NCI-H1105 treated with DMSO at 0.1 percent for 48 hours (cell line): ENCODE measurements around the gene NDC80.
A peak's percentile ranks its signal among the peaks of the same experiment; 100 is the strongest.
"Not testable (repeated sequence)": the region's sequence is repeated elsewhere in the genome, so short reads cannot be mapped to it uniquely, and the experiment has no call there.

Experiments used
- DNase-seq: peaks from one replicate; lab custom pipeline; 2025; lab: John Stamatoyannopoulos, UW

NDC80 gene

GRCh38 chr18:2571200-2572170, at the start of gene NDC80, which contains the start of gene METTL4:
Gene NDC80 (plus strand): TSS chr18:2571557. CDS start chr18:2572986, 1,429 bp downstream.
Gene METTL4 (minus strand): TSS chr18:2571505. CDS start chr18:2567216, 4,289 bp downstream.
- peak; percentile 75 for DNase-seq

GRCh38 chr18:2522112-2522511, 49.2 kb upstream of the NDC80 start:
- no peak for DNase-seq

GRCh38 chr18:2524794-2525198, 46.6 kb upstream of the NDC80 start:
- DNase-seq: not testable (repeated sequence)

- DNase-seq: no peak
Observed at GRCh38 chr18:2526329-2526728, 45.0 kb upstream of the NDC80 start.

GRCh38 chr18:2529154-2529553, 42.2 kb upstream of the NDC80 start:
- no peak for DNase-seq

GRCh38 chr18:2531751-2532150, 39.6 kb upstream of the NDC80 start:
- DNase-seq: no peak

GRCh38 chr18:2532797-2533196, 38.6 kb upstream of the NDC80 start:
- DNase-seq: no peak

- no peak for DNase-seq
Observed at GRCh38 chr18:2534906-2535305, 36.5 kb upstream of the NDC80 start.

- DNase-seq: no peak
Observed at GRCh38 chr18:2535419-2535910, 35.9 kb upstream of the NDC80 start.

GRCh38 chr18:2536063-2536462, 35.3 kb upstream of the NDC80 start:
- DNase-seq: no peak

- DNase-seq: no peak
Observed at GRCh38 chr18:2536493-2536892, 34.9 kb upstream of the NDC80 start.

GRCh38 chr18:2537296-2537695, 34.1 kb upstream of the NDC80 start:
- no peak for DNase-seq

- no peak for DNase-seq
Observed at GRCh38 chr18:2538236-2538635, 33.1 kb upstream of the NDC80 start.

- peak; percentile 3 for DNase-seq
Observed at GRCh38 chr18:2538844-2539243, 32.5 kb upstream of the NDC80 start.

- DNase-seq: no peak
Observed at GRCh38 chr18:2540575-2540974, 30.8 kb upstream of the NDC80 start.

GRCh38 chr18:2541925-2542563, 29.3 kb upstream of the NDC80 start:
- DNase-seq: peak; percentile 30

GRCh38 chr18:2545155-2545554, 26.2 kb upstream of the NDC80 start:
- DNase-seq: no peak

GRCh38 chr18:2547477-2548087, 23.8 kb upstream of the NDC80 start:
- DNase-seq: peak; percentile 35

- no peak for DNase-seq
Observed at GRCh38 chr18:2549462-2549861, 21.9 kb upstream of the NDC80 start.

- no peak for DNase-seq
Observed at GRCh38 chr18:2551425-2551824, 19.9 kb upstream of the NDC80 start.

- no peak for DNase-seq
Observed at GRCh38 chr18:2554696-2555095, 16.7 kb upstream of the NDC80 start.

- no peak for DNase-seq
Observed at GRCh38 chr18:2555895-2556294, 15.5 kb upstream of the NDC80 start.
